Measurements from ENCODE around the gene GALNT14. TPM values are rescaled to one million over a fixed set of nuclear protein-coding genes. Genes with fewer than 3 reads are reported as not detected.
"Not testable (repeated sequence)": the region's sequence is repeated elsewhere in the genome, so short reads cannot be mapped to it uniquely, and the experiment has no call there.

GALNT14 gene
- total RNA-seq, 1 donor from 2014 or later: 2.0 TPM

GRCh38 chr2:30939364-30939763 is 198.9 kb downstream of the GALNT14 start:
- no peak for DNase-seq

DNA sequence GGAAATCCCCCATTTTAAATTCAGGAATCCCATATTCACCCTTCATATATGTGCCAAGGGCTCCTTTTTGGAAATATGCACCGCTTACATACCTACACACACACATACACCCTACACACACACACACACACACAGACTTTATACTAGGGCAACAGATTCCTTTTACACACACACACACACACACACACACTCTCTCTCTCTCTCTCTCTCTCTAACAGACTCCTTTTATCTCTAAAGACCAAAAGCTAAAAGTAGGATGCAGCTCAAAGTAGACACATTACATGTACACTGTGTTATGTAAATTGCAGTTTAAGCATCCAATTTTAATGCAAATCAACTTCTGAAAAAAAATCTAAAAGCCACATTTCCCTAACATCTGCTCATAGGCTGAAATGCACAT is 200.0 kb downstream of the GALNT14 start:
- DNase-seq: no peak

GRCh38 chr2:30936977-30937376 is 201.3 kb downstream of the GALNT14 start:
- no peak for DNase-seq

GRCh38 chr2:30935795-30936194 is 202.4 kb downstream of the GALNT14 start:
- DNase-seq: no peak

GRCh38 chr2:30934066-30934465 is 204.2 kb downstream of the GALNT14 start:
- no peak for DNase-seq

GRCh38 chr2:30933496-30933895 is 204.7 kb downstream of the GALNT14 start:
- no peak for DNase-seq

- no peak for DNase-seq
Measured at GRCh38 chr2:30932870-30933269, 205.4 kb downstream of the GALNT14 start.

GRCh38 chr2:30931841-30932407 is 206.3 kb downstream of the GALNT14 start:
- no peak for DNase-seq

DNA sequence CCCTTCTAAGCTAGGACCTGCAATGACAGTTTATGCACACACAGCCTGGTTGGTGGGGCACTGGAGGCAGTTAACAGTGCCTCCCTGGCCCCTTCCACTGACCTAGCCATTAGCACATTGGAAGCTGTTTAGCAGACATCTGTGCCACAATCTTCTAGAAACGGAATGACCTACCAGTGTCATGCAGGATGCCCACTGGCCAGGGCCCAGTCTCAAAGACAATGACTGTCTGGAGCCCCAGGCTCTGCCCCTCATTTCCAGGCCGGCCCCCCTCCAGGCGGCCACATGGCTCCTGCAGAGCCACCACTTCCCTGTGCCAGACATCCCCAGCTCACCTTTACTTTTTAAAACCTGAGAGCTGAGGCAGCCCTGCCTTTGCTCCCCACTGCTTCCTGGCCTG is 207.5 kb downstream of the GALNT14 start:
- no peak for DNase-seq

GRCh38 chr2:30927465-30928075 is 210.7 kb downstream of the GALNT14 start:
- no peak for DNase-seq

DNA sequence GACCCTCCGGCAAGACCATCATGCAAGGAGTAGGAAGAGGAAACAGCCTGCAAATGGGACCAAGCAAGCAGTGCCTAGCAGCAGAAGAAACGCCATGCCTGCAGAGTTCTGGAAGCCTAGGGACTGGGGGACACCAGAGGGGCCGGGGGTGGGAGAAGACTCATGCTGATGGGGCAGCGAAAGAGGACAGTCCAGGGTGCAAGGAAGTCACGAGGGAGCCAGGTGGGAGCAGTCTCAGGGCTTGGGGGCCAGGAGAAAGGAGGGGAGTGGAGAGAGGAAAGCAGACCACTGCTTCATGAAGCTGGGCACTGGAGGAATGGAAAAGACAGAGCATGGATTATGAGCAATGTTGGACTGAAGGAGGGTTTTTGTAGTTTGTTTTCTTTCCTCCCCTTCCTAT is 211.6 kb downstream of the GALNT14 start:
- DNase-seq: no peak

- no peak for DNase-seq
Measured at GRCh38 chr2:30923623-30924022, 214.6 kb downstream of the GALNT14 start.

- no peak for DNase-seq
Measured at GRCh38 chr2:30920511-30920910, 217.7 kb downstream of the GALNT14 start.

DNA sequence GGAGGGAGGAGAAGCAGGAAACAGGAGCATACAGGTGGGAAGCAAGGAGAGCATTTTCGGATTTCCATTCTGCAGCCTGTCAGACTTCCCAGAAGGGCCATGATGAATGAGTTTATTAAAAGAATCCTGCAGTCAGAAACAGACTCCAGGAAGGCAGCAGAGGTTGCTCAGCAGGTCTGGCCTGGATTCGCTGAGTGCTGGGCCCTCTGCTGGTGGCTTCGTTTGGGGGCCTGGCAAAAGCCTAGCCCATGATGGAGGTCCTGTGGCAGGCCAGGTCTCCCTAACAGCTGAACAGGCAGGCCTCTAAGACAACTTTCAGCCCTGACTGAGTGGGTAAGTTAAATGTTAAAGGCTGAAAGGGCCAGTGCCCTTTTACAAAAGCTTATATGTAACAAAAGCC is 222.8 kb downstream of the GALNT14 start:
- DNase-seq: no peak

DNA sequence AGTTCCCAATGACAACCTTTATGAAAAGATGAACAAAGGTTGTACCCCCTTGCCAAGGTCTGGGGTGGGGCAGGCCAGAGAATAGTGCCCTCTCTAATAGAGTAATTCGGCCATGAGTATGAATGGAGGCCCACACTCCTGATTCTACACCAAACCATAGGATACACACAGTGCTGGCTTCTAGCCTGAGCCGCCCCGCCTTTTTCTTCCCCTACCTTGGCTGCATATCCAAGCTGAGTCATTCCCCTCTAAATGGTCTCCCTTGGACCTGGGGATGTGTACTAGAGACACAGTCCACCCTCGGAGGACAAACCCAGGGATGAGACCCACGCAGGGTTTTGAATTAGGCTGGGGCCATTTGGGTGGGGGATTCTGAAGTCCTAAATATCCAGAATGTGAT is 223.8 kb downstream of the GALNT14 start:
- no peak for DNase-seq

DNA sequence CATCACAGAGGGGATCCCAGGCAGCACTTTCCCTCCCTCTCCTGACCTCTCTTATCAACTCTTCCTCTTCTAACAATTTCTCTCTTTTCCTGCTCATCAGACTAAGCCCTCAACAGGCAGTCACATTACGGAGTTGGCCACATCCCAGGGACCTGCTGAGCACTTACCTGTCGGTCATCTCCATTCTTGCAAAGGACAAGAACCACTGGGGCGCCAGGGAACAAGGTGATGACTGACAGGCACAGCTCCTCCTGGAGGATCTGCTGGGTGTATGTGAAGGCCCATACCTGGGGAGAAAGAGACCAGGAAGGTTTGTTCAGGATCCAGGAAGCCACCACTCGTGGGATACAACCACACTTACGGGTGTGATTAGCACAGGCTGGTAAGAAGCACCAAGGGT is 226.2 kb downstream of the GALNT14 start:
- no peak for DNase-seq

- no peak for DNase-seq
Measured at GRCh38 chr2:30911327-30911726, 226.9 kb downstream of the GALNT14 start.

- no peak for DNase-seq
Measured at GRCh38 chr2:30910686-30911085, 227.6 kb downstream of the GALNT14 start.

GRCh38 chr2:30904437-30904836 is 233.8 kb downstream of the GALNT14 start:
- DNase-seq: not testable (repeated sequence)

- no peak for DNase-seq
Measured at GRCh38 chr2:30903326-30903725, 234.9 kb downstream of the GALNT14 start.

DNA sequence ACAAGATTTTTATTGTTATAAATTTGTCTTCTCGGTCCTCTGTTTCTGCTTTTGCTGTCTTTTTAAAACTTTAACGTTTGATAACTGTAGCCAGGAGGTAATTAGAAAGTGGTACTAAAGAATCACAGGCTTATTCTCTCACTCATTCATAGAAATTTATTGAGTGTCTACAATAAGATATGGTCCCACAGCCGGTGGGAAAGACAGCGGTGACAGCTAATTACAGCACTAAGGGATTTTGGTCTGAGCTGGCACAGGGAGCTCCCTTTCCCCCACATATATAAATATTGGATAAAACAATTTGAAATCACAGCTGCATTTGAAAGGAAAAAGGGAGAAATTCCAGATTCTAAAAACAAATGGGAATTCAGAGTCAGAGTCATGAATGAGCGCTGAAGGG is 237.9 kb downstream of the GALNT14 start:
- no peak for DNase-seq

DNA sequence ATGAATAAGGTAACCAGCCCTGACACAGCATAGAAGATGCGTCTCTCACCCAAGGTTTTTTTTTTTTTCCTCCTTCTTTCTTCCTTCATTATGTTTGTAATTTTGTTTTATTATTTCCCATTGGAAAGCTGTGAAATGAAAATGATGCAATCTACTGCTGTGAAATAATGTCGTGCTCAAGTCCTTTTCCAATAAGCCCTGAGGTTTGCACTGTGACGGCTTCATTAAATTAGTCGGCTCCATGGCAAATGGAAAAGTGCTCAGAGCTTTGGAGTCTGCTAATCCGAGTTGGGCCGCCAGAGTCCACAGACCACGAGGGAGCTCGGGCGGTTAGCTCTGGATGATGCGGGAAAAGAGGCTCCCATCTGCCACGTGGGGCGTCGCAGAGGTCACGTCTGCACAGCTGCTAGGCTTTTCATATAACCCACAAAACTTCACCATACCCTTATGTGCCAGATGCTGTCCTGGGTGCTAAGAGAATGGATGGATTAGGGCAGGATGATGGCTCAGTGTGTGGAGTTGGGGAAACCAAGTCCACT is 238.7 kb downstream of the GALNT14 start:
- no peak for DNase-seq

GRCh38 chr2:30897539-30897938 is 240.7 kb downstream of the GALNT14 start:
- DNase-seq: no peak

DNA sequence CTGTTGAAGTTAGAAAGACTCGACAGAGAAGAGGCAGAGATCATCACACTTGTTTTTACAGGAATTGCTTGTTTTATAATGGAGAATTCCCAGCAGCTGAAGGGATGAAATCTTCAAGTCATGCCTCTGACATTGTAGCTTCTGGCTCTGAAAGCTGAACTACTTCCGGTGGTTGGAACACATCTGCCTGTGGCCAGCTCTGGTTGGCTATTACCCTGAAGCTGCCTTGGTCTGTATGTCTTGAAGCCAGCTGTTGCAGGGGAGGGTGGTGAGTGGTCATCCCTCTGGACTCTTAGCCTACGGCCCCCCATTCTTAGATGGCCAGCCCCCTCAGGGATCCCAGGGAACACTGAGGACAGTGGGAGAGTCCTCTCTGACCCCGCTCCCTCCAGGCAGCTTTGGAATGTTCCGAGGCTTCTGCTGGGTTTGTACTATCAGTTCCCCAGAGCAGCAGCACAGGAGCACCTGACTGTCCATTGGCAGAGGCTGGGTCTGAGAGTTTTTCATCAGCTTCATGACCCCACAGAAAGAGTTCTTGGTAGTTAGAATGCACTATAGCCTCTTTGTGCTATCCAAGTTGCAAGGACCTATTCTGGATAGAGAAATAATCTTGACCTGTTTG is 243.6 kb downstream of the GALNT14 start:
- DNase-seq: no peak
